GM23338 (cell line): Measurements from ENCODE around the gene CDR2L. TPM values are rescaled to one million over a fixed set of nuclear protein-coding genes. Genes with fewer than 3 reads are reported as not detected.
A peak's percentile ranks its signal among the peaks of the same experiment; 100 is the strongest.

ENCODE experiments used
- ATAC-seq: fragments of 200-7000 bp; cut with Tn5 transposase; 3 replicates; pipeline ENCODE4 v1.9.1; 2020
- DNase-seq: peaks from one replicate; pipeline ENCODE4 v3.0.0-alpha.2; 2015; ENCODE audit warnings: low spot score
- H2AFZ ChIP-seq: fragments of 200-600 bp; sonication (generic); 2 replicates; pipeline ENCODE4 v1.8.0; 2016; ENCODE audit warnings: antibody characterized with exemption, mild to moderate bottlenecking, moderate library complexity
- H3F3A ChIP-seq: fragments of 200-600 bp; sonication (generic); replicated peaks from 2 replicates; pipeline ENCODE4 v1.8.0; 2017; ENCODE audit warnings: antibody characterized with exemption, mixed run types, low read depth
- H3K27ac ChIP-seq: fragments of 200-600 bp; sonication (generic); 2 replicates; pipeline ENCODE4 v1.6.1; 2016; ENCODE audit warnings: low read depth
- H3K27me3 ChIP-seq: fragments of 200-600 bp; sonication (generic); 2 replicates; pipeline ENCODE4 v1.8.0; 2016; ENCODE audit warnings: mild to moderate bottlenecking, mixed run types, moderate library complexity; ENCODE audit not compliant: insufficient read depth
- H3K36me3 ChIP-seq: fragments of 200-600 bp; sonication (generic); 2 replicates; pipeline ENCODE4 v1.8.0; 2016; ENCODE audit warnings: mild to moderate bottlenecking; ENCODE audit not compliant: insufficient read depth
- H3K4me1 ChIP-seq: fragments of 200-600 bp; sonication (generic); 2 replicates; pipeline ENCODE4 v1.8.0; 2016; ENCODE audit warnings: mild to moderate bottlenecking, moderate library complexity; ENCODE audit not compliant: insufficient read depth
- H3K4me2 ChIP-seq: fragments of 200-600 bp; sonication (generic); 2 replicates; pipeline ENCODE4 v1.7.1; 2017; ENCODE audit warnings: mixed run types
- H3K4me3 ChIP-seq: fragments of 200-600 bp; sonication (generic); 2 replicates; pipeline ENCODE4 v1.6.1; 2016; ENCODE audit warnings: mixed run types
- H3K79me2 ChIP-seq: fragments of 200-600 bp; sonication (generic); replicated peaks from 2 replicates; pipeline ENCODE4 v1.8.0; 2017; ENCODE audit warnings: mild to moderate bottlenecking; ENCODE audit not compliant: insufficient read depth
- H3K9me2 ChIP-seq: fragments of 200-600 bp; sonication (generic); 2 replicates; pipeline ENCODE4 v1.8.0; 2017; ENCODE audit not compliant: insufficient read depth
- H4K20me1 ChIP-seq: fragments of 200-600 bp; sonication (generic); replicated peaks from 2 replicates; pipeline ENCODE4 v1.8.0; 2017; ENCODE audit warnings: mild to moderate bottlenecking; ENCODE audit not compliant: insufficient read depth
- H3K27ac Mint-ChIP-seq: 2 replicates; pipeline ENCODE4 v1.8.0; 2020; ENCODE audit warnings: inconsistent platforms, mild to moderate bottlenecking, moderate library complexity, mixed read lengths
- H3K27me3 Mint-ChIP-seq: 3 replicates; pipeline ENCODE4 v1.8.0; 2022; ENCODE audit warnings: low read depth, mild to moderate bottlenecking, moderate library complexity, mixed read lengths, inconsistent platforms; ENCODE audit not compliant: insufficient read depth, poor library complexity
- H3K36me3 Mint-ChIP-seq: 3 replicates; pipeline ENCODE4 v1.8.0; 2021; ENCODE audit warnings: low read depth, mild to moderate bottlenecking, inconsistent platforms, moderate library complexity, mixed read lengths
- H3K4me1 Mint-ChIP-seq: 3 replicates; pipeline ENCODE4 v1.8.0; 2020; ENCODE audit warnings: mild to moderate bottlenecking, inconsistent platforms, mixed read lengths
- H3K4me3 Mint-ChIP-seq: 3 replicates; pipeline ENCODE4 v1.8.0; 2021; ENCODE audit warnings: moderate library complexity, mild to moderate bottlenecking, inconsistent platforms, mixed read lengths
- H3K9me3 Mint-ChIP-seq: 3 replicates; pipeline ENCODE4 v1.8.0; 2020; ENCODE audit warnings: moderate library complexity, mild to moderate bottlenecking, inconsistent platforms, mixed read lengths
- CREB1 ChIP-seq: fragments of 250-450 bp; sonication (Bioruptor Pico); IDR thresholded peaks from 2 replicates; pipeline ENCODE4 v1.5.0; 2020; ENCODE audit warnings: low read depth, mild to moderate bottlenecking, moderate library complexity
- CTCF ChIP-seq, 2 experiments: fragments of 200-600 bp in 1 of 2; sonication (generic) in 1 of 2; conservative IDR thresholded peaks; 2 replicates each; pipeline versions ENCODE4 v1.5.1 to v1.6.1; 2016 to 2017; ENCODE audit warnings: antibody characterized with exemption in 2 of 2, low read depth in 2 of 2, mild to moderate bottlenecking in 2 of 2, moderate library complexity in 1 of 2
- EZH2phosphoT487 ChIP-seq: fragments of 200-600 bp; sonication (generic); IDR thresholded peaks from one replicate; pipeline ENCODE4 v1.8.1; 2018; ENCODE audit warnings: antibody characterized with exemption; ENCODE audit not compliant: unreplicated experiment
- NANOG ChIP-seq: IDR thresholded peaks from 2 replicates; pipeline ENCODE4 v1.6.1; 2016; ENCODE audit warnings: antibody characterized with exemption, borderline replicate concordance
- ZNF331 ChIP-seq: fragments of 250-450 bp; sonication (Bioruptor Pico); IDR thresholded peaks from 2 replicates; pipeline ENCODE4 v1.5.0; 2020; ENCODE audit warnings: low read depth, mild to moderate bottlenecking, moderate library complexity
- ZNF462 ChIP-seq: fragments of 250-450 bp; sonication (Bioruptor Pico); IDR thresholded peaks from 2 replicates; pipeline ENCODE4 v1.5.0; 2020; ENCODE audit warnings: mild to moderate bottlenecking, moderate library complexity
- polyA plus RNA-seq: library from polyadenylated mRNA; unstranded; fragments of >200 nt; fragmentation: Nextera tagmentation; extraction: Ambion mirVana; gene quantifications from 2 replicates; pipeline ENCODE4 v1.2.1, GENCODE V29; 2016
- total RNA-seq: library from RNA; depleted of rRNA; stranded (reverse); fragments of >200 nt; shearing (Covaris generic); gene quantifications from 2 replicates; pipeline ENCODE4 v1.2.3, GENCODE V29; 2014

Gene CDR2L
- total and polyA plus RNA-seq, 2 experiments from 2014 or later, result 17.7 to 35.8 TPM

- no peak for TF ChIP-seq ZNF331 (CRISPR knock-in tag)
- no peak for TF ChIP-seq CREB1 (CRISPR knock-in tag)
Measured at GRCh38 chr17:75030161-75030560, 42.7 kb downstream of the CDR2L start (continued).

GRCh38 chr17:75031972-75032719 is 44.7 kb downstream of the CDR2L start:
- Histone ChIP-seq H3K4me2 (no peak overlapping the region; the same call in 1 of the 2 replicates), H4K20me1 (no peaks in the 10 kb centered on the region), H3K4me3 (peak overlapping the region; percentile 96; the same call in 1 of the 2 replicates), H3K79me2 (no peaks in the 10 kb centered on the region), H3K27ac (no peak overlapping the region), H3K9me2 (no peaks in the 10 kb centered on the region), H2AFZ (peak overlapping the region; percentile 56; the same call in 1 of the 2 replicates), H3K36me3 (no peaks in the 10 kb centered on the region; the same call in 1 of the 2 replicates), H3F3A (peaks cover 21% of the 10 kb centered on the region), H3K27me3 (peaks cover 5% of the 10 kb centered on the region; the same call in 1 of the 2 replicates), H3K4me1 (peaks cover 17% of the 10 kb centered on the region)
- Mint-ChIP-seq H3K9me3 (peaks cover 44% of the 10 kb centered on the region), H3K27me3 (peaks cover 33% of the 10 kb centered on the region), H3K4me1 (peaks cover 16% of the 10 kb centered on the region), H3K36me3 (peaks cover 19% of the 10 kb centered on the region), H3K4me3 (peak overlapping the region; percentile 99), H3K27ac (no peak overlapping the region)
- ATAC-seq (no peak), DNase-seq (peak; percentile 63)
- TF ChIP-seq NANOG (no peak), CREB1 (CRISPR knock-in tag) (peak; percentile 26; the same call in 1 of the 2 replicates), CTCF (conservative IDR thresholded peaks at IDR 0.05; ENCODE audit: low read depth in 2 of 2) (no peak), ZNF462 (CRISPR knock-in tag) (no peak), EZH2phosphoT487 (no peak)
